Measurements from ENCODE around the gene SSBP1.
"Not testable (repeated sequence)": the region's sequence is repeated elsewhere in the genome, so short reads cannot be mapped to it uniquely, and the experiment has no call there.

SSBP1 gene, protein sequence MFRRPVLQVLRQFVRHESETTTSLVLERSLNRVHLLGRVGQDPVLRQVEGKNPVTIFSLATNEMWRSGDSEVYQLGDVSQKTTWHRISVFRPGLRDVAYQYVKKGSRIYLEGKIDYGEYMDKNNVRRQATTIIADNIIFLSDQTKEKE

GRCh38 chr7:141737836-141738591 is at the start of gene SSBP1:
TSS of gene SSBP1 (plus strand) at chr7:141738358. CDS start at chr7:141739167, 809 bp downstream.
- peak within 1 kb of the TSS; percentile 100 for H3K4me3 ChIP-seq (ENCODE audit: low read length in 2 of 2)
- peak within 1 kb of the TSS; percentile 91 to 93 for H3K9ac ChIP-seq (ENCODE audit: low read length in 2 of 2)
- no peaks in the 10 kb centered on the region for H3K9me3 ChIP-seq (ENCODE audit: control insufficient read depth in 2 of 2, low read length in 2 of 2)
- H3K27ac ChIP-seq (ENCODE audit: low read length), result peak within 1 kb of the TSS; percentile 78
- H3K4me1 ChIP-seq (ENCODE audit: control insufficient read depth, insufficient read depth, low read length), result peaks cover 16% of the 10 kb centered on the region
- H3K36me3 ChIP-seq (ENCODE audit: control insufficient read depth in 2 of 2, insufficient read depth in 2 of 2, low read length in 2 of 2), result peaks cover 13 to 17% of the 10 kb centered on the region in 2 donors
- H3K27me3 ChIP-seq (ENCODE audit: control insufficient read depth in 1 of 2, insufficient read depth in 2 of 2, low read length in 2 of 2), result no peaks in the 10 kb centered on the region

- not testable (repeated sequence) for H3K9me3 ChIP-seq (ENCODE audit: control insufficient read depth in 2 of 2, low read length in 2 of 2); H3K4me1 ChIP-seq (ENCODE audit: control insufficient read depth, insufficient read depth, low read length); H3K9ac ChIP-seq (ENCODE audit: low read length in 2 of 2); H3K27me3 ChIP-seq (ENCODE audit: control insufficient read depth in 1 of 2, insufficient read depth in 2 of 2, low read length in 2 of 2); H3K4me3 ChIP-seq (ENCODE audit: low read length in 2 of 2); H3K27ac ChIP-seq (ENCODE audit: low read length)
- peaks cover 10 to 11% of the 10 kb centered on the region in 2 donors for H3K36me3 ChIP-seq (ENCODE audit: control insufficient read depth in 2 of 2, insufficient read depth in 2 of 2, low read length in 2 of 2)
Observed at GRCh38 chr7:141689072-141689825, 48.9 kb upstream of the SSBP1 start.

- no peaks in the 10 kb centered on the region for H3K4me1 ChIP-seq (ENCODE audit: control insufficient read depth, insufficient read depth, low read length)
- no peaks in the 10 kb centered on the region for H3K9me3 ChIP-seq (ENCODE audit: control insufficient read depth in 2 of 2, low read length in 2 of 2)
- H3K27ac ChIP-seq (ENCODE audit: low read length), result no peak overlapping the region
- peaks cover 0 to under 1% of the 10 kb centered on the region in 2 donors for H3K36me3 ChIP-seq (ENCODE audit: control insufficient read depth in 2 of 2, insufficient read depth in 2 of 2, low read length in 2 of 2)
- H3K9ac ChIP-seq (ENCODE audit: low read length in 2 of 2), result no peak overlapping the region
- no peaks in the 10 kb centered on the region for H3K27me3 ChIP-seq (ENCODE audit: control insufficient read depth in 1 of 2, insufficient read depth in 2 of 2, low read length in 2 of 2)
- no peak overlapping the region for H3K4me3 ChIP-seq (ENCODE audit: low read length in 2 of 2)
Observed at GRCh38 chr7:141691540-141691939, 46.6 kb upstream of the SSBP1 start.

DNA sequence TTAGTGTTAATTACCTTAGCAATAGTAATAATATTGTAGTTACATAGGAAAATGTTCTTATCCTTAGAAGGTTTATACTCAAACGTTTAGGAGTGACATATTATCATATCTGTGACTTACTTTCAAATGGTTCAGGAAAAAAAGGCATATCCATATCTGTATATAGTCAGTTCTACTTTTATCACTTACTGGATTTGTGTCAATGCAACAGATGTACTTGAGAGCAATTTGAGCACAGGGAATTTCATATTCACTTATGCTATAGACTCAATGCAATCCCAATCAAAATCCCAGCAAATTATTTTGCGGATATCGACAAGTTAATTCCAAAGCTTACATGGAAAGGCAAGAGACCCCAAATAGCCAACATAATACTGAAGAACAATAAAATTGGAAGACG is 46.2 kb upstream of the SSBP1 start:
- Histone ChIP-seq H3K27me3 (ENCODE audit: control insufficient read depth in 1 of 2, insufficient read depth in 2 of 2, low read length in 2 of 2) (no peaks in the 10 kb centered on the region), H3K4me3 (ENCODE audit: low read length in 2 of 2) (no peak overlapping the region), H3K36me3 (ENCODE audit: control insufficient read depth in 2 of 2, insufficient read depth in 2 of 2, low read length in 2 of 2) (no peaks in the 10 kb centered on the region), H3K9me3 (ENCODE audit: control insufficient read depth in 2 of 2, low read length in 2 of 2) (no peaks in the 10 kb centered on the region), H3K4me1 (ENCODE audit: control insufficient read depth, insufficient read depth, low read length) (no peaks in the 10 kb centered on the region), H3K9ac (ENCODE audit: low read length in 2 of 2) (no peak overlapping the region), H3K27ac (ENCODE audit: low read length) (no peak overlapping the region)

DNA sequence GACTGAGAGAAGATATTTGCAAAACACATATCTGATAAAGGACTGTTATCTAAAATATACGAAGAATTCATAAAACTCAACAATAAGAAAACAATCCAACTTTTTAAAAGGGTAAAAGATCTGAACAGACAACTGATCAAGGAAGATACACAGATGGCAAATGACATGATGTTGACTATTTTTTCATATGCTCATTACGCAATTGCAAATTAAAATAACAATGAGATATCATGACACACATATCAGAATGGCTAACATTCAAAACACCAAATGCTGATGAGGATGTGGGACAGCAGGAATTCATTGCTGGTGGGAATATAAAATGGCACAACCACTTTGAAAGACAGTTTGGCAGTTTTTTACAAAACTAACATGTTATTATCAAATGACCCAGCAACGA is 45.1 kb upstream of the SSBP1 start:
- Histone ChIP-seq H3K36me3 (ENCODE audit: control insufficient read depth in 2 of 2, insufficient read depth in 2 of 2, low read length in 2 of 2) (no peaks in the 10 kb centered on the region), H3K27ac (ENCODE audit: low read length) (no peak overlapping the region), H3K27me3 (ENCODE audit: control insufficient read depth in 1 of 2, insufficient read depth in 2 of 2, low read length in 2 of 2) (no peaks in the 10 kb centered on the region), H3K4me3 (ENCODE audit: low read length in 2 of 2) (no peak overlapping the region), H3K9ac (ENCODE audit: low read length in 2 of 2) (no peak overlapping the region), H3K4me1 (ENCODE audit: control insufficient read depth, insufficient read depth, low read length) (no peaks in the 10 kb centered on the region), H3K9me3 (ENCODE audit: control insufficient read depth in 2 of 2, low read length in 2 of 2) (no peaks in the 10 kb centered on the region)

GRCh38 chr7:141695803-141696289 is 42.3 kb upstream of the SSBP1 start:
- Histone ChIP-seq H3K4me3 (ENCODE audit: low read length in 2 of 2) (no peak overlapping the region), H3K27ac (ENCODE audit: low read length) (no peak overlapping the region), H3K9me3 (ENCODE audit: control insufficient read depth in 2 of 2, low read length in 2 of 2) (no peaks in the 10 kb centered on the region), H3K27me3 (ENCODE audit: control insufficient read depth in 1 of 2, insufficient read depth in 2 of 2, low read length in 2 of 2) (no peaks in the 10 kb centered on the region), H3K4me1 (ENCODE audit: control insufficient read depth, insufficient read depth, low read length) (peaks cover 4% of the 10 kb centered on the region), H3K36me3 (ENCODE audit: control insufficient read depth in 2 of 2, insufficient read depth in 2 of 2, low read length in 2 of 2) (no peaks in the 10 kb centered on the region), H3K9ac (ENCODE audit: low read length in 2 of 2) (no peak overlapping the region)

DNA sequence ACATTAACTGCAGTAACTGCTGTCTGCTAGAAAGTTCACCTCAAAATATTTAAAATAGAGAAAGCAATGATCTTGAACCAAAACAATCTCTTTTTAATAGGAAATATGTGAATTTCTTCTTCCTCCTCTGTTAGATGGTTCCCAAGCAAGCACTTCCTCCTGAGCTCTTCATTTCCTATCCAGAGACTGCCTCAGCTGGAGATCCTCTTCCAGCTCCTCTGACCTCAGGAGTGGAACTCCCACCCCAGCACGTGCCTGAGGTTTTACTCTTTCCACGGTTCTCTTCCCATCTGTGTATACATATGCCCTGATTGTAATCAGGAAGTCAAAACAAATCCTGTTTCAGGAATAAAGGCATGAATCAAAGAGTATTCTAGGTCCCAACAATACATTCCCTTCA is 41.8 kb upstream of the SSBP1 start:
- H3K36me3 ChIP-seq (ENCODE audit: control insufficient read depth in 2 of 2, insufficient read depth in 2 of 2, low read length in 2 of 2), result no peaks in the 10 kb centered on the region
- H3K27ac ChIP-seq (ENCODE audit: low read length), result no peak overlapping the region
- H3K9ac ChIP-seq (ENCODE audit: low read length in 2 of 2), result no peak overlapping the region
- H3K9me3 ChIP-seq (ENCODE audit: control insufficient read depth in 2 of 2, low read length in 2 of 2), result no peaks in the 10 kb centered on the region
- H3K27me3 ChIP-seq (ENCODE audit: control insufficient read depth in 1 of 2, insufficient read depth in 2 of 2, low read length in 2 of 2), result no peaks in the 10 kb centered on the region
- no peak overlapping the region for H3K4me3 ChIP-seq (ENCODE audit: low read length in 2 of 2)
- peaks cover 4% of the 10 kb centered on the region for H3K4me1 ChIP-seq (ENCODE audit: control insufficient read depth, insufficient read depth, low read length)

- no peak overlapping the region for H3K27ac ChIP-seq (ENCODE audit: low read length)
- H3K4me1 ChIP-seq (ENCODE audit: control insufficient read depth, insufficient read depth, low read length), result peaks cover 4% of the 10 kb centered on the region
- no peaks in the 10 kb centered on the region for H3K36me3 ChIP-seq (ENCODE audit: control insufficient read depth in 2 of 2, insufficient read depth in 2 of 2, low read length in 2 of 2)
- no peaks in the 10 kb centered on the region for H3K27me3 ChIP-seq (ENCODE audit: control insufficient read depth in 1 of 2, insufficient read depth in 2 of 2, low read length in 2 of 2)
- H3K9me3 ChIP-seq (ENCODE audit: control insufficient read depth in 2 of 2, low read length in 2 of 2), result no peaks in the 10 kb centered on the region
- no peak overlapping the region for H3K4me3 ChIP-seq (ENCODE audit: low read length in 2 of 2)
- no peak overlapping the region for H3K9ac ChIP-seq (ENCODE audit: low read length in 2 of 2)
Observed at GRCh38 chr7:141697211-141697871, 40.8 kb upstream of the SSBP1 start.

DNA sequence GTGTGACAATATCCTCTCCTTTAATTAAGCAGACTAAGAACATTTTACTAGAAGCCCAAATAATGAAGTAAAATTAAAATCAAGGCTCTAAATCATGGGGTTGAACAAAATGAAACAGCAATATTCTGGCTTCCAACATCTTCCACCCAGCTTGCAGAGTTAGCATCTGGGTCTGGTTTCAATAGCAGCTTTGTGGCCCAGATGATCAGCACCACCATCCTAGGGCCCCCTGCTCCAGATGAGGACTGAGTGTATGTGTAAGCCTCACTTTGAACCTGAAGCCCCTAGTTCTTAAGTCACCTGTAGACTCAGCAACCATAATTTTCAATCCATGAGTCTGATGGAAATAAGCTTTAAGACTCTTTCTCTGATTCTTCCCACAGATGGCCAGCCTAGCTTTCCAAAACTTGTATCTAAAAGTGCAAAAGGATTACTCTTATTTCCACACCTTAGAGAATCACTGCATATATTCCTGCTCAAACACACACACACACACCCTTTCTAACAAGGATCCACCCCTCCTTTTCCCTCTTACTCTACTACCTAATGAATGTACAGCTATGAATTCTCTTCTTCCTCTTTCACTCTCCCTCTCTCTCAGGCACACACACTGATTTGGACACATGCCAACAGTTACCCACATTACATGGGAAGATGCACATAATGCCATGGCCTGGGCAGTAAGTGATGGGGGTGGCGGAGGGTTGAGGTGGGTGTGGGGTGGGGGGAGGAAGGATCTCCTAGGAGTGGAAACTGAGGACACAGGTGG is 39.7 kb upstream of the SSBP1 start:
- no peak overlapping the region for H3K27ac ChIP-seq (ENCODE audit: low read length)
- H3K4me1 ChIP-seq (ENCODE audit: control insufficient read depth, insufficient read depth, low read length), result peaks cover 13% of the 10 kb centered on the region
- H3K4me3 ChIP-seq (ENCODE audit: low read length in 2 of 2), result no peak overlapping the region
- no peaks in the 10 kb centered on the region for H3K36me3 ChIP-seq (ENCODE audit: control insufficient read depth in 2 of 2, insufficient read depth in 2 of 2, low read length in 2 of 2)
- no peak overlapping the region for H3K9ac ChIP-seq (ENCODE audit: low read length in 2 of 2)
- no peaks in the 10 kb centered on the region for H3K9me3 ChIP-seq (ENCODE audit: control insufficient read depth in 2 of 2, low read length in 2 of 2)
- no peaks in the 10 kb centered on the region for H3K27me3 ChIP-seq (ENCODE audit: control insufficient read depth in 1 of 2, insufficient read depth in 2 of 2, low read length in 2 of 2)

GRCh38 chr7:141699860-141700259 is 38.3 kb upstream of the SSBP1 start:
- no peaks in the 10 kb centered on the region for H3K27me3 ChIP-seq (ENCODE audit: control insufficient read depth in 1 of 2, insufficient read depth in 2 of 2, low read length in 2 of 2)
- peaks cover 13% of the 10 kb centered on the region for H3K4me1 ChIP-seq (ENCODE audit: control insufficient read depth, insufficient read depth, low read length)
- H3K36me3 ChIP-seq (ENCODE audit: control insufficient read depth in 2 of 2, insufficient read depth in 2 of 2, low read length in 2 of 2), result no peaks in the 10 kb centered on the region
- no peak overlapping the region for H3K4me3 ChIP-seq (ENCODE audit: low read length in 2 of 2)
- no peak overlapping the region for H3K27ac ChIP-seq (ENCODE audit: low read length)
- H3K9ac ChIP-seq (ENCODE audit: low read length in 2 of 2), result no peak overlapping the region
- H3K9me3 ChIP-seq (ENCODE audit: control insufficient read depth in 2 of 2, low read length in 2 of 2), result no peaks in the 10 kb centered on the region

Data from stomach smooth muscle (tissue), 2 donors.